GM21381 (cell line): ENCODE results near the gene OR52L1.

Experiments used
- ATAC-seq: cut with Tn5 transposase; IDR thresholded peaks from one replicate; pipeline ENCODE4 v1.9.1; 2021; ENCODE audit warnings: mild to moderate bottlenecking, moderate library complexity; ENCODE audit not compliant: unreplicated experiment

The OR52L1 gene

GRCh38 chr11:5941951-5942350, 44.8 kb downstream of the OR52L1 start, which contains the start of gene OR56A3:
Gene OR56A3 (plus strand): TSS chr11:5942251. CDS start chr11:5947347, 5,096 bp downstream.
- ATAC-seq: no peak

GRCh38 chr11:5940748-5941147, 46.0 kb downstream of the OR52L1 start:
- no peak for ATAC-seq

- ATAC-seq: no peak
Measured at GRCh38 chr11:5938603-5938965, 48.2 kb downstream of the OR52L1 start.

GRCh38 chr11:5937868-5938602, 48.8 kb downstream of the OR52L1 start:
- ATAC-seq: no peak
